Left ventricle myocardium inferior (tissue), 1 donor: Measurements from ENCODE around the gene SORCS2. TPM values are rescaled to one million over a fixed set of nuclear protein-coding genes. Genes with fewer than 3 reads are reported as not detected.

Source experiments
- DNase-seq: peaks from one replicate; pipeline ENCODE4 v3.0.0-alpha.2; 2020
- H3K27ac ChIP-seq: fragments of 200-600 bp; replicated peaks from 2 replicates; pipeline ENCODE4 v1.8.0; 2021
- H3K27me3 ChIP-seq: fragments of 200-600 bp; 2 replicates; pipeline ENCODE4 v1.8.0; 2021; ENCODE audit warnings: low read depth
- H3K36me3 ChIP-seq: fragments of 200-600 bp; 2 replicates; pipeline ENCODE4 v1.8.0; 2021
- H3K4me1 ChIP-seq: fragments of 200-600 bp; 2 replicates; pipeline ENCODE4 v1.8.0; 2021
- H3K4me3 ChIP-seq: fragments of 200-600 bp; 2 replicates; pipeline ENCODE4 v1.8.0; 2021; ENCODE audit warnings: mild to moderate bottlenecking, moderate library complexity
- H3K9me3 ChIP-seq: fragments of 200-600 bp; replicated peaks from 2 replicates; pipeline ENCODE4 v1.8.0; 2021
- intact Hi-C: fragments of 100-400 bp; cut with micrococcal nuclease; formaldehyde crosslinking; loops from one replicate; pipeline ENCODE4 v1.11.0; 2022
- total RNA-seq: library from RNA; stranded (reverse); fragmentation: NEBNext Ultra II Directional; extraction: Animal tissue kit (Norgen Biotek cat#: 25700); gene quantifications from one replicate; pipeline ENCODE4 v1.2.1, GENCODE V29; 2021
- TF ChIP-seq, protein P1 (sequence below): fragments of 200-600 bp; IDR thresholded peaks from 2 replicates; pipeline ENCODE4 v1.8.0; 2021; ENCODE audit warnings: antibody characterized with exemption, mild to moderate bottlenecking, borderline replicate concordance
- donor health status: DM: no; HTN: yes; CAD: no; lungs with severe emphysema.

The SORCS2 gene
- total RNA-seq, 1 donor from 2014 or later, result 1.2 TPM

DNA sequence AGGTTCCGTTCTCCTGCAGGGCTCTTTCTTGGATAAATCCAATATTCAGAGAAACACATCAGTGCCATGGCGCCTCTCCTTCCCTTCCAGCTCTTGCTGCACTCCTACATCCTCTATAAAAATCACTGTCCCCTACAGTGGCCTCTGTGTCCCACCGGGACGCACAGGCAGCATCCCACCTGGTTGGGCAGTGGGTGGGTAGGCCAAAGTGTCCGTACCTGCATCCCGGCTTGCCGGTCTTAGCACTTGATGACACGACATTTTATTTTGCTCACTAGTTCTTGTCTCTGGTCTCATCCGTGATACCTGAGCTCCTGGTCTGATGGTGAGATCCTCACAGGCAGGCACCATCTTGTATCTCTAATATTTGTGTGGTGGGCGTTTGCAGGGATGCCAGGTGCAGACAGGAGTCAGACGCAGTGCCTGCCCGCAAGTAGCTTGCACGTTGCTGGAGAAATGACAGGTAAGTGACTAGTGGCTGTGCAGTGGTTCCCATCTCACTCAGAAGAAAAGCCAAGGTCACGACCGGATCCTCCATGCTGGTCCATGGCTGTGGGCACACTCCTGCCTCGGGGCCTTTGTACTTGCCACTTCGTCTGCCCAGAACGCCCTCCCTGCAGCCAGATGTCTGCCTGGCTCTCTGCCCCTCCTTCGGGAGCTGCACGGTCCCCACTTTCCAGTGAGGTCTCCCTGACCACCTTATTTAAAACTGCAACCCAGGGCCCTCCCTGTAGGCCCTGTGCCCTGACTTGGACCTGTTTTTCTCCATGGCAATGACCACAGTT is 109.7 kb downstream of the SORCS2 start:
- no peaks in the 10 kb centered on the region for H3K9me3 ChIP-seq
- intact Hi-C loops, result no loop called here
- H3K36me3 ChIP-seq, result no peaks in the 10 kb centered on the region
- DNase-seq, result no peak
- no peak overlapping the region for H3K27ac ChIP-seq
- H3K4me1 ChIP-seq, result peaks cover 7% of the 10 kb centered on the region
- H3K4me3 ChIP-seq, result no peak overlapping the region
- TF ChIP-seq, protein P1, sequence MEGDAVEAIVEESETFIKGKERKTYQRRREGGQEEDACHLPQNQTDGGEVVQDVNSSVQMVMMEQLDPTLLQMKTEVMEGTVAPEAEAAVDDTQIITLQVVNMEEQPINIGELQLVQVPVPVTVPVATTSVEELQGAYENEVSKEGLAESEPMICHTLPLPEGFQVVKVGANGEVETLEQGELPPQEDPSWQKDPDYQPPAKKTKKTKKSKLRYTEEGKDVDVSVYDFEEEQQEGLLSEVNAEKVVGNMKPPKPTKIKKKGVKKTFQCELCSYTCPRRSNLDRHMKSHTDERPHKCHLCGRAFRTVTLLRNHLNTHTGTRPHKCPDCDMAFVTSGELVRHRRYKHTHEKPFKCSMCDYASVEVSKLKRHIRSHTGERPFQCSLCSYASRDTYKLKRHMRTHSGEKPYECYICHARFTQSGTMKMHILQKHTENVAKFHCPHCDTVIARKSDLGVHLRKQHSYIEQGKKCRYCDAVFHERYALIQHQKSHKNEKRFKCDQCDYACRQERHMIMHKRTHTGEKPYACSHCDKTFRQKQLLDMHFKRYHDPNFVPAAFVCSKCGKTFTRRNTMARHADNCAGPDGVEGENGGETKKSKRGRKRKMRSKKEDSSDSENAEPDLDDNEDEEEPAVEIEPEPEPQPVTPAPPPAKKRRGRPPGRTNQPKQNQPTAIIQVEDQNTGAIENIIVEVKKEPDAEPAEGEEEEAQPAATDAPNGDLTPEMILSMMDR, result no peak
- peaks cover 29% of the 10 kb centered on the region for H3K27me3 ChIP-seq

DNA sequence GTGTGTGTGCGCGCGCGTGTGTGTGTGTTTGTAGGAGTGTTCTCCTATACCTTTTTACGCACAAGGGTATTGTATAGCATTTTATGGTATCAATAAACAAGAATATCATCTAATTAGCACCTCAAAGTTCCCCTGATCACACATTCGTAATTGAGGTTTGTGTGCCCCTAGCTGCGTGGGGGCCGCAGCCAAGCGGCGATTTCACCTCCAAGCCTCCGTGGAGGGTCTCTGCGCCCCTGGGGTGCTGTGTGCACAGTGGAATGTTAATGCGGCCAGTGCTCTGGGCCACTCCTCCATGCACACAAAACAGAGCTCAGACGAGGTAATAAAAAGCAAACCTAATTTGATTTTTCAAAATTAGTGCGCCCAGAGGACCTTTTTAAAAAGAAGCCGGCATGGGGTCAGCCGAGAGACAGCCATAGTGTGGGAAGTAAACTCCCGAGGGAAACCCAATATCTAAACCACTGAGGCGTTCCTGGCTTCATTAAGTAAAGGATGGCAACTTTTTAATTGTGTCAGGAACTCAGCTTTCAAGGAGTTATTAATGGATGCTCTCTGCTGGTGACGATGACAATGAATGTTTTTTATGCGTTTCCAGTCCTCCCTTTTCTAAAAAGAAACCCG is 110.6 kb downstream of the SORCS2 start:
- TF ChIP-seq, protein P1, result no peak
- Histone ChIP-seq H3K27ac (no peak overlapping the region), H3K27me3 (peaks cover 29% of the 10 kb centered on the region), H3K4me3 (no peak overlapping the region), H3K9me3 (no peaks in the 10 kb centered on the region), H3K4me1 (peaks cover 16% of the 10 kb centered on the region), H3K36me3 (no peaks in the 10 kb centered on the region)
- intact Hi-C loops, result no loop called here
- DNase-seq, result no peak

DNA sequence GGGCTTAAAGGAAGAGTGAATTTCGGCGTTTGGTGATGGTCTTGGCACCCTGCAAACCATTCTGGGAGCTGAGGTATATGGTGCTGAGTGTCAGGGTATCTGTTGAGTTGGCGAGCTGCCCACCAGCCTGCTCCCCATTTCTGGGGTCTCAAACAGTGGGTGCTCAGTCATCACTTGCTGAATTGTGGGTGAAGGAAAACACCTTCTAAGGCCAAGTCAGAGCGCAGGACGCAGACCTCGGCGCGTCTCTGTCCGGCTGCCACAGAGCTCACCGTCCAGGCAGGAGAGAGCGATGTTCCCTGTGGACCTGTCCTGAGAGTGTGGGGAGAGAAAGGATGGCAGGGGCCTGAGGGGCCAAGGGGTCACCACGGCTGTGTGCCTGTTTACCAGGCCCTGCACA is 111.2 kb downstream of the SORCS2 start:
- H3K27me3 ChIP-seq, result peaks cover 28% of the 10 kb centered on the region
- peaks cover 17% of the 10 kb centered on the region for H3K4me1 ChIP-seq
- TF ChIP-seq, protein P1, result no peak
- no peak overlapping the region for H3K27ac ChIP-seq
- DNase-seq, result no peak
- H3K36me3 ChIP-seq, result no peaks in the 10 kb centered on the region
- intact Hi-C loops, result no loop called here
- H3K9me3 ChIP-seq, result no peaks in the 10 kb centered on the region
- no peak overlapping the region for H3K4me3 ChIP-seq

DNA sequence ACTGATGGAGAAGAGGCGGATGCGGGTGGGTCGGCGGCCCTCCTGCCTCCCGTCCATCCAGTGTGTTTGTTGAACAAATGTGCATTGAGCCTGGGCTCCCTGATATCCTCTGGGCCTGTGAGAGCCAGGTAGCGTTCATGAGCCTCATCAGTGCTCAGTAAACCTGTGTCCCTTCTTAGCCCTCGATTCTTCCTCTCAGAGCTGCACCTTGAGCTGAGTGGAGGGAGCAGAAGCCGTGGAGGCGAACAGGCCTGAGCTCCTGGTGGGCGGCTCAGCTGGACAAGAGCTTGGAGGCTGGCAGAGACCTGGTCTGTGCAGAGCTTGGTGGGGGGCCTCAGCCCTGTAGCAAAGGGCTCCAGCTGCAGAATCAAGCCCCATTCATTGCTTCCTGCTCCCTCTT is 112.1 kb downstream of the SORCS2 start:
- TF ChIP-seq, protein P1, result no peak

DNA sequence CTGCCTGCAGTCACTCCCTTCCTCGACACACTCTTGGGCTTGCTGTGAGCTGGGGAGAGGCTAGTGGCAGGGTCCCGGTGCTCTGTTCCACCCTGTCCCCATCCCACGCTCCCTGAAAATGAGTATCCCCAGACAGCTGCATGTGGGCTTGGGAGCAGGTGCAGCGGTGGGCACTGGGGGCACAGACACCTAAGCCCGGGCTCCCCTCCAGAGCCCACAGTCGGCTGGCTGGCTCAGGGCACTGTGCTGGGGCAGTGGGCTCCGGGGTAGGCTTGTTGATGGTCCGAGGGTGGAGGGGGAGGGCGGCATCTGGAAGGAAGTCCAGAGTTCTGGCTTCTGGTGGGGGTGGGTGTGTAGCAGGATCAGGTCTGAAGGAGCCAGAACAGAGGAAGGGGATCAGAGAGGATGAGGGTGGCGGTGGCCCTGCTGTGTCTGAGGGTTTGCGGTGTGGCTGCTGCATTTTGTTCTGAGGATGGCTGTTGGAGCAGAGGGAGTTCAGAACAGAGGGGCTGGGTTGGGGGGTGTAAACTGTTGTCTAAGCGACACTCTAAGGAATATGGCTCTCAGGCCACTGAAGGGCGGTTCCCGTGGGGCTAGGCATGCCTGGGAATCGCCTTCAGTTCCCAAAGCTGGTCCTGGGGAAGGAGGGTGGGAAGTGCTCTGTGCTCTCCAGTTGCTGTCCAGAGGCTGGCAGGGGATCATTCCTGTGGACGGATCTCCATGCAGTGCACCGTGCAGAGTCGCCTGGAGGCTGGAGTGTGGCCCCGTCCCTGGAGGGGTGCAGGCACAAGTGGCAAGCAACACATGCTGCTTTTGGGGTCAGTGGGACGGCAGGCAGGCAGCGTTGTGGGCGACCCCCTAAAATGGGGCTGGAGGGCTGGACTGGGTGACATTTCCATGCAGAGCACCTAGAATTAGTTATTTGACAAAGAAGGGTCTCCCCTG is 114.0 kb downstream of the SORCS2 start:
- H3K27me3 ChIP-seq, result peaks cover 25% of the 10 kb centered on the region
- intact Hi-C loops, result no loop called here
- H3K27ac ChIP-seq, result no peak overlapping the region
- H3K36me3 ChIP-seq, result no peaks in the 10 kb centered on the region
- H3K9me3 ChIP-seq, result no peaks in the 10 kb centered on the region
- no peak for DNase-seq
- TF ChIP-seq, protein P1, result no peak
- no peak overlapping the region for H3K4me3 ChIP-seq
- peaks cover 30% of the 10 kb centered on the region for H3K4me1 ChIP-seq

More for the DNA sequence above, 112.1 kb downstream of the SORCS2 start:
- Histone ChIP-seq H3K4me1 (peaks cover 26% of the 10 kb centered on the region), H3K27me3 (peaks cover 28% of the 10 kb centered on the region), H3K9me3 (no peaks in the 10 kb centered on the region), H3K4me3 (no peak overlapping the region), H3K36me3 (no peaks in the 10 kb centered on the region), H3K27ac (no peak overlapping the region)
- intact Hi-C loops, result no loop called here
- DNase-seq, result no peak
